Panc1 (cell line): Measurements from ENCODE around the gene BNIP5. TPM values are rescaled to one million over a fixed set of nuclear protein-coding genes. Genes with fewer than 3 reads are reported as not detected.

Experiments
- ATAC-seq: fragments of 200-7000 bp; cut with Tn5 transposase; 2 replicates; pipeline ENCODE4 v1.9.1; 2020; ENCODE audit warnings: mild to moderate bottlenecking, moderate library complexity
- BruUV-seq: library from RNA; stranded (reverse); fragments of 400-500 nt; replicated peaks from 2 replicates; lab custom pipeline; 2021; lab: Mats Ljungman, UMichigan
- CTCF ChIA-PET: fragments of 300-600 bp; sonication (Branson Sonifier 250); formaldehyde crosslinking; loops from one replicate; lab custom pipeline; 2022; ENCODE audit warnings: antibody characterized with exemption; lab: Charles Lee
- POLR2A ChIA-PET: fragments of 300-600 bp; sonication (Branson Sonifier 250); formaldehyde crosslinking; loops from one replicate; lab custom pipeline; 2022; ENCODE audit warnings: antibody characterized with exemption; lab: Charles Lee
- DNase-seq: peaks from one replicate; pipeline ENCODE4 v3.0.0-alpha.2; 2010; ENCODE audit warnings: low read depth, low spot score
- H3K27ac ChIP-seq: 2 replicates; pipeline ENCODE4 v1.5.1; 2011; ENCODE audit warnings: mild to moderate bottlenecking, low read length, inconsistent platforms
- H3K27me3 ChIP-seq: fragments of 200-500 bp; sonication (Bioruptor generic); 2 replicates; pipeline ENCODE4 v1.6.0; 2014; ENCODE audit warnings: low read length, inconsistent platforms; ENCODE audit not compliant: control insufficient read depth, insufficient read depth
- H3K36me3 ChIP-seq: fragments of 200-500 bp; sonication (Bioruptor generic); 2 replicates; pipeline ENCODE4 v1.5.1; 2014; ENCODE audit warnings: inconsistent platforms, mild to moderate bottlenecking, low read length, moderate library complexity; ENCODE audit not compliant: control insufficient read depth, insufficient read depth
- H3K4me1 ChIP-seq: 2 replicates; pipeline ENCODE4 v1.5.1; 2011; ENCODE audit warnings: inconsistent platforms, mild to moderate bottlenecking, low read length, moderate library complexity; ENCODE audit not compliant: control insufficient read depth, insufficient read depth
- H3K4me3 ChIP-seq, 2 experiments: 2 replicates each; pipeline ENCODE4 v1.5.1; 2011 to 2012; ENCODE audit warnings: low read depth in 2 of 2, low read length in 2 of 2, mild to moderate bottlenecking in 2 of 2, inconsistent platforms in 1 of 2, moderate library complexity in 1 of 2
- H3K9me3 ChIP-seq: fragments of 200-500 bp; sonication (Bioruptor generic); 2 replicates; pipeline ENCODE4 v1.5.1; 2014; ENCODE audit warnings: low read depth, mild to moderate bottlenecking, inconsistent platforms, low read length, moderate library complexity; ENCODE audit not compliant: control insufficient read depth, insufficient read depth
- POLR2AphosphoS5 ChIP-seq: IDR thresholded peaks from 2 replicates; pipeline ENCODE4 v1.6.1; 2012; ENCODE audit warnings: mild to moderate bottlenecking, low read depth, low read length, moderate library complexity
- SIN3A ChIP-seq: IDR thresholded peaks from 2 replicates; pipeline ENCODE4 v1.6.1; 2012; ENCODE audit warnings: low read depth, mild to moderate bottlenecking, low read length, moderate library complexity, borderline replicate concordance; ENCODE audit not compliant: insufficient read depth
- TCF7L2 ChIP-seq: IDR thresholded peaks from 2 replicates; pipeline ENCODE4 v1.6.1; 2011; ENCODE audit warnings: mild to moderate bottlenecking, low read depth, low read length, inconsistent platforms
- in situ Hi-C: cut with HindIII; loops from 2 replicates; pipeline ENCODE4 v1.10.0; 2016; ENCODE audit warnings: low sequenced_read_pairs, low pct_unique_long_range_greater_than_20kb
- intact Hi-C: fragments of 100-400 bp; cut with micrococcal nuclease; formaldehyde crosslinking; loops from one replicate; pipeline ENCODE4 v1.10.0; 2022; ENCODE audit not compliant: unreplicated experiment
- total RNA-seq: library from RNA; stranded (reverse); gene quantifications from one replicate; pipeline ENCODE4 v1.2.1, GENCODE V29; 2021; ENCODE audit not compliant: unreplicated experiment
- TF ChIP-seq, protein P1 (sequence below), 2 experiments: IDR thresholded peaks; 2 replicates each; pipeline ENCODE4 v1.6.1; 2011 to 2012; ENCODE audit warnings: low read depth in 2 of 2, control low read depth in 1 of 2, low read length in 1 of 2, mild to moderate bottlenecking in 1 of 2, moderate library complexity in 1 of 2; ENCODE audit not compliant: insufficient read depth in 1 of 2
- TF ChIP-seq, protein P2 (sequence below): fragments of 450-650 bp; IDR thresholded peaks from 2 replicates; pipeline ENCODE4 v1.5.1; 2017; ENCODE audit warnings: mild to moderate bottlenecking

The BNIP5 gene
- total RNA-seq, 1 experiment from 2014 or later: not detected

DNA sequence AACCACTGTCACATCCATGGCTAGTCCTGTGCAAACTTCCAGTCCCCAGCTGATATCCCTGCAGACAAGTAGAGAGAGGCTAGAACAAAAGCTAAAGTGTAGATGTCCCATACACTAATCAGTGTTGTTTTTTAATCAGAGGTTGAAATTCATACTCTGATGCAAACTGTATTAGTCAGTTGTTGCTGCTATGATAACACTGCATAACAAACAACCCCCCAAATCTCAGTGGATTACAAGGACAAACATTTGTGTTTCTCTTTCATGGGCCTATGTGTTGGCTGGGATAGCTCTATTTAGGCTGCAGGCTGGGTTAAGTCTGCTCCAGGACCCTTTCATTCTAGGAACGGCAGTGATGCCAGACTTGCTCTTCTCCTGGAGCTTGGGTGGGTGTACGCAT lies 26.8 kb downstream of the BNIP5 start:
- in situ Hi-C loops: no loop called here
- DNase-seq (no peak), ATAC-seq (no peak)
- Histone ChIP-seq H3K9me3 (no peaks in the 10 kb centered on the region), H3K36me3 (no peaks in the 10 kb centered on the region), H3K27me3 (no peaks in the 10 kb centered on the region), H3K4me1 (no peaks in the 10 kb centered on the region), H3K4me3 (no peak overlapping the region), H3K27ac (no peak overlapping the region)
- no peak for TF ChIP-seq POLR2AphosphoS5
- TF ChIP-seq SIN3A: no peak
- TF ChIP-seq TCF7L2: no peak
- TF ChIP-seq, protein P1, sequence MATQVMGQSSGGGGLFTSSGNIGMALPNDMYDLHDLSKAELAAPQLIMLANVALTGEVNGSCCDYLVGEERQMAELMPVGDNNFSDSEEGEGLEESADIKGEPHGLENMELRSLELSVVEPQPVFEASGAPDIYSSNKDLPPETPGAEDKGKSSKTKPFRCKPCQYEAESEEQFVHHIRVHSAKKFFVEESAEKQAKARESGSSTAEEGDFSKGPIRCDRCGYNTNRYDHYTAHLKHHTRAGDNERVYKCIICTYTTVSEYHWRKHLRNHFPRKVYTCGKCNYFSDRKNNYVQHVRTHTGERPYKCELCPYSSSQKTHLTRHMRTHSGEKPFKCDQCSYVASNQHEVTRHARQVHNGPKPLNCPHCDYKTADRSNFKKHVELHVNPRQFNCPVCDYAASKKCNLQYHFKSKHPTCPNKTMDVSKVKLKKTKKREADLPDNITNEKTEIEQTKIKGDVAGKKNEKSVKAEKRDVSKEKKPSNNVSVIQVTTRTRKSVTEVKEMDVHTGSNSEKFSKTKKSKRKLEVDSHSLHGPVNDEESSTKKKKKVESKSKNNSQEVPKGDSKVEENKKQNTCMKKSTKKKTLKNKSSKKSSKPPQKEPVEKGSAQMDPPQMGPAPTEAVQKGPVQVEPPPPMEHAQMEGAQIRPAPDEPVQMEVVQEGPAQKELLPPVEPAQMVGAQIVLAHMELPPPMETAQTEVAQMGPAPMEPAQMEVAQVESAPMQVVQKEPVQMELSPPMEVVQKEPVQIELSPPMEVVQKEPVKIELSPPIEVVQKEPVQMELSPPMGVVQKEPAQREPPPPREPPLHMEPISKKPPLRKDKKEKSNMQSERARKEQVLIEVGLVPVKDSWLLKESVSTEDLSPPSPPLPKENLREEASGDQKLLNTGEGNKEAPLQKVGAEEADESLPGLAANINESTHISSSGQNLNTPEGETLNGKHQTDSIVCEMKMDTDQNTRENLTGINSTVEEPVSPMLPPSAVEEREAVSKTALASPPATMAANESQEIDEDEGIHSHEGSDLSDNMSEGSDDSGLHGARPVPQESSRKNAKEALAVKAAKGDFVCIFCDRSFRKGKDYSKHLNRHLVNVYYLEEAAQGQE (IDR thresholded peaks at IDR 0.05; ENCODE audit: insufficient read depth in 1 of 2, low read depth in 2 of 2, low read length in 1 of 2): no peak
- TF ChIP-seq, protein P2, sequence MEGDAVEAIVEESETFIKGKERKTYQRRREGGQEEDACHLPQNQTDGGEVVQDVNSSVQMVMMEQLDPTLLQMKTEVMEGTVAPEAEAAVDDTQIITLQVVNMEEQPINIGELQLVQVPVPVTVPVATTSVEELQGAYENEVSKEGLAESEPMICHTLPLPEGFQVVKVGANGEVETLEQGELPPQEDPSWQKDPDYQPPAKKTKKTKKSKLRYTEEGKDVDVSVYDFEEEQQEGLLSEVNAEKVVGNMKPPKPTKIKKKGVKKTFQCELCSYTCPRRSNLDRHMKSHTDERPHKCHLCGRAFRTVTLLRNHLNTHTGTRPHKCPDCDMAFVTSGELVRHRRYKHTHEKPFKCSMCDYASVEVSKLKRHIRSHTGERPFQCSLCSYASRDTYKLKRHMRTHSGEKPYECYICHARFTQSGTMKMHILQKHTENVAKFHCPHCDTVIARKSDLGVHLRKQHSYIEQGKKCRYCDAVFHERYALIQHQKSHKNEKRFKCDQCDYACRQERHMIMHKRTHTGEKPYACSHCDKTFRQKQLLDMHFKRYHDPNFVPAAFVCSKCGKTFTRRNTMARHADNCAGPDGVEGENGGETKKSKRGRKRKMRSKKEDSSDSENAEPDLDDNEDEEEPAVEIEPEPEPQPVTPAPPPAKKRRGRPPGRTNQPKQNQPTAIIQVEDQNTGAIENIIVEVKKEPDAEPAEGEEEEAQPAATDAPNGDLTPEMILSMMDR: no peak
- POLR2A ChIA-PET: no interaction called here
- BruUV-seq: no TSS peak
- intact Hi-C loops: no loop called here
- CTCF ChIA-PET: no interaction called here

DNA sequence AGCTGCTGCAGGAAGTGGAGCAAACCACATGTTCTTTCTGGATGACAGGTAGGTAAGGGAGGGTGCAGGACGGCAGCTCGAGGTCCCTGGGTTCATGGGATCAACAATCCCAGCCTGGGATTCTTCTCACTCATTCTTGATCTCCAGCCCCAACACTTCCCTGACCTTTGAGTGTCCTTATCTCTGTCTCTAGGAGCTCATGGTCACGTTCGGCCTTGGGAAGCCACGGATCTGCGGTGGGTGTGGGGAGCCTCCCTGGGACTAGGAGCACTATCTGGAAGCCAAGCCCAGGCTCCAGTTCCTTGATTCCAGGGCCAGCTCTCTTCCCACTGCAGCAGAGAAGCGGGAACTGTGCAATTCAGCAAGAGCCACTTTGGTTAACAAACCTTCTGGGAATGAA lies 27.5 kb downstream of the BNIP5 start:
- no peaks in the 10 kb centered on the region for H3K9me3 ChIP-seq
- in situ Hi-C loops (no loop called here), intact Hi-C loops (no loop called here)
- ATAC-seq (no peak), DNase-seq (no peak)
- H3K4me3 ChIP-seq: no peak overlapping the region
- H3K36me3 ChIP-seq: no peaks in the 10 kb centered on the region
- no TSS peak for BruUV-seq
- H3K4me1 ChIP-seq: no peaks in the 10 kb centered on the region
- ChIA-PET POLR2A (no interaction called here), CTCF (interaction anchor here (0.5 kb wide), 1 partner anchor 28 kb away, joined by 5 read pairs; no protein-coding TSS in a partner anchor)
- H3K27me3 ChIP-seq: no peaks in the 10 kb centered on the region
- no peak overlapping the region for H3K27ac ChIP-seq
- TF ChIP-seq, protein P1 (IDR thresholded peaks at IDR 0.05; ENCODE audit: insufficient read depth in 1 of 2, low read depth in 2 of 2, low read length in 1 of 2): no peak
- TF ChIP-seq POLR2AphosphoS5 (no peak), TCF7L2 (no peak), SIN3A (no peak)
- TF ChIP-seq, protein P2: no peak
